OCI-M2 (cell line): ENCODE measurements around the gene HSPA6.
A peak's percentile ranks its signal among the peaks of the same experiment; 100 is the strongest.
"Not testable (repeated sequence)": the region's sequence is repeated elsewhere in the genome, so short reads cannot be mapped to it uniquely, and the experiment has no call there.

Experiments
- DNase-seq: peaks from one replicate; lab custom pipeline; 2025; ENCODE audit not compliant: unreplicated experiment; lab: John Stamatoyannopoulos, UW

Gene HSPA6

GRCh38 chr1:161502641-161503393 lies 21.5 kb upstream of the HSPA6 start:
- no peak for DNase-seq

GRCh38 chr1:161503394-161503748 lies 21.0 kb upstream of the HSPA6 start:
- DNase-seq: no peak

GRCh38 chr1:161505686-161506085 lies 18.7 kb upstream of the HSPA6 start:
- DNase-seq: no peak

- DNase-seq: no peak
Measured at GRCh38 chr1:161506336-161507223, 17.8 kb upstream of the HSPA6 start.

- no peak for DNase-seq
Measured at GRCh38 chr1:161510477-161510876, 13.9 kb upstream of the HSPA6 start.

- no peak for DNase-seq
Measured at GRCh38 chr1:161511018-161511755, 13.2 kb upstream of the HSPA6 start.

GRCh38 chr1:161511756-161512060 lies 12.6 kb upstream of the HSPA6 start:
- no peak for DNase-seq

- DNase-seq: not testable (repeated sequence)
Measured at GRCh38 chr1:161512636-161513447, 11.5 kb upstream of the HSPA6 start.

- not testable (repeated sequence) for DNase-seq
Measured at GRCh38 chr1:161513448-161513780, 10.9 kb upstream of the HSPA6 start.

- DNase-seq: not testable (repeated sequence)
Measured at GRCh38 chr1:161513953-161514352, 10.4 kb upstream of the HSPA6 start.

GRCh38 chr1:161523041-161523816 lies 1.1 kb upstream of the HSPA6 start:
- DNase-seq: not testable (repeated sequence)

GRCh38 chr1:161524742-161525291 lies 477 bp downstream of the HSPA6 start:
- DNase-seq: not testable (repeated sequence)

GRCh38 chr1:161525321-161525720 lies 981 bp downstream of the HSPA6 start:
- not testable (repeated sequence) for DNase-seq

GRCh38 chr1:161525918-161526317 lies 1.6 kb downstream of the HSPA6 start:
- not testable (repeated sequence) for DNase-seq

GRCh38 chr1:161528550-161528949 lies 4.2 kb downstream of the HSPA6 start:
- DNase-seq: not testable (repeated sequence)

- not testable (repeated sequence) for DNase-seq
Measured at GRCh38 chr1:161529463-161530104, 5.2 kb downstream of the HSPA6 start.

GRCh38 chr1:161530158-161530557 lies 5.8 kb downstream of the HSPA6 start:
- DNase-seq: peak; percentile 47

GRCh38 chr1:161530671-161531641 lies 6.6 kb downstream of the HSPA6 start:
- peak; percentile 92 for DNase-seq
